Measurements from ENCODE around the gene GMDS. TPM values are rescaled to one million over a fixed set of nuclear protein-coding genes. Genes with fewer than 3 reads are reported as not detected.

GMDS gene
- total and polyA plus RNA-seq, 2 donors (not counting 3 experiments of a cell fraction or from before 2014, with no cell fraction given) = 9.8 to 23.5 TPM

- Histone ChIP-seq H3K4me1 (ENCODE audit: control insufficient read depth, extremely low read depth, insufficient read depth, low read length) (peaks cover 39% of the 10 kb centered on the region), H2AFZ (ENCODE audit: low read depth, low read length) (no peak overlapping the region), H3K4me2 (ENCODE audit: insufficient read depth, low read length) (peak overlapping the region; percentile 65), H3K9me1 (replicated peaks; ENCODE audit: control insufficient read depth, extremely low read depth, insufficient read depth, low read length) (no peaks in the 10 kb centered on the region), H3K4me3 (replicated peaks in 1 of 3; ENCODE audit: insufficient read depth in 1 of 3, low read depth in 1 of 3, low read length in 3 of 3) (no peak overlapping the region), H3K27ac (ENCODE audit: insufficient read depth, low read depth, low read length) (peak overlapping the region; percentile 38), H3K79me2 (ENCODE audit: control insufficient read depth, insufficient read depth, low read length) (no peaks in the 10 kb centered on the region), H3K36me3 (ENCODE audit: control insufficient read depth in 2 of 2, extremely low read depth in 1 of 2, insufficient read depth in 2 of 2, low read length in 2 of 2) (no peaks in the 10 kb centered on the region), H3K9me3 (replicated peaks; ENCODE audit: control insufficient read depth, insufficient read depth, low read length) (no peaks in the 10 kb centered on the region), H4K20me1 (replicated peaks; ENCODE audit: control insufficient read depth, extremely low read depth, insufficient read depth, low read length) (no peaks in the 10 kb centered on the region), H3K27me3 (ENCODE audit: control insufficient read depth in 2 of 2, insufficient read depth in 2 of 2, low read length in 2 of 2) (no peaks in the 10 kb centered on the region), H3K9ac (replicated peaks; ENCODE audit: extremely low read depth, insufficient read depth, low read length) (no peak overlapping the region)
- dilution Hi-C loops (cut with MboI; ENCODE audit: extremely low pct_ligation_motif_present, low sequenced_read_pairs) (no loop called here), intact Hi-C loops (cut with micrococcal nuclease) (loop anchor here (1.0 to 10.0 kb wide), 8 partner anchors 33 to 812 kb away; partner anchors contain the start of gene GMDS)
- TF ChIP-seq FOS (IDR thresholded peaks at IDR 0.05; ENCODE audit: borderline replicate concordance, insufficient read depth, low read length) (no peak), POLR2A (IDR thresholded peaks at IDR 0.05; ENCODE audit: low read depth, low read length) (no peak), JUN (IDR thresholded peaks at IDR 0.05; ENCODE audit: borderline replicate concordance, insufficient read depth, insufficient read length, low read depth) (no peak)
- ChIA-PET CTCF (interaction anchor here (0.6 to 2.3 kb wide), 9 partner anchors 9 to 533 kb away, joined by 3 to 15 read pairs (median 4); no protein-coding TSS in a partner anchor), POLR2A (interaction anchor here (0.6 kb wide), 1 partner anchor 864 kb away, joined by 3 read pairs; no protein-coding TSS in a partner anchor)
- BruUV-seq (replicated peaks) = no TSS peak
- DNase-seq (ENCODE audit: low read depth, low spot score) = no peak
- no peak for FAIRE-seq
Measured at GRCh38 chr6:1820714-1821113, 424.7 kb downstream of the GMDS start.

GRCh38 chr6:1820165-1820564, 425.2 kb downstream of the GMDS start:
- no peak overlapping the region for H3K9ac ChIP-seq (replicated peaks; ENCODE audit: extremely low read depth, insufficient read depth, low read length)

More at GRCh38 chr6:1820165-1820564, 425.2 kb downstream of the GMDS start:
- Histone ChIP-seq H3K9me3 (replicated peaks; ENCODE audit: control insufficient read depth, insufficient read depth, low read length) (no peaks in the 10 kb centered on the region), H3K79me2 (ENCODE audit: control insufficient read depth, insufficient read depth, low read length) (no peaks in the 10 kb centered on the region), H3K4me1 (ENCODE audit: control insufficient read depth, extremely low read depth, insufficient read depth, low read length) (peaks cover 39% of the 10 kb centered on the region), H4K20me1 (replicated peaks; ENCODE audit: control insufficient read depth, extremely low read depth, insufficient read depth, low read length) (no peaks in the 10 kb centered on the region), H3K9me1 (replicated peaks; ENCODE audit: control insufficient read depth, extremely low read depth, insufficient read depth, low read length) (no peaks in the 10 kb centered on the region), H3K4me3 (replicated peaks in 1 of 3; ENCODE audit: insufficient read depth in 1 of 3, low read depth in 1 of 3, low read length in 3 of 3) (no peak overlapping the region), H3K27ac (ENCODE audit: insufficient read depth, low read depth, low read length) (no peak overlapping the region), H2AFZ (ENCODE audit: low read depth, low read length) (no peak overlapping the region), H3K27me3 (ENCODE audit: control insufficient read depth in 2 of 2, insufficient read depth in 2 of 2, low read length in 2 of 2) (no peaks in the 10 kb centered on the region), H3K4me2 (ENCODE audit: insufficient read depth, low read length) (no peak overlapping the region), H3K36me3 (ENCODE audit: control insufficient read depth in 2 of 2, extremely low read depth in 1 of 2, insufficient read depth in 2 of 2, low read length in 2 of 2) (no peaks in the 10 kb centered on the region)
- ChIA-PET CTCF (interaction anchor here (1.4 to 2.0 kb wide), 2 partner anchors 9 to 18 kb away, joined by 3 to 5 read pairs; no protein-coding TSS in a partner anchor), POLR2A (no interaction called here)
- BruUV-seq (replicated peaks) = no TSS peak
- no peak for DNase-seq (ENCODE audit: low read depth, low spot score)
- intact Hi-C loops (cut with micrococcal nuclease) (loop anchor here (5.0 to 10.0 kb wide), 4 partner anchors 53 to 812 kb away; partner anchors contain the start of gene GMDS), dilution Hi-C loops (cut with MboI; ENCODE audit: extremely low pct_ligation_motif_present, low sequenced_read_pairs) (no loop called here)
- no peak for FAIRE-seq
- TF ChIP-seq GATA2 (IDR thresholded peaks at IDR 0.05; ENCODE audit: insufficient read depth, insufficient read length, low read depth, low read length) (no peak), POLR2A (IDR thresholded peaks at IDR 0.05; ENCODE audit: low read depth, low read length) (no peak), JUN (IDR thresholded peaks at IDR 0.05; ENCODE audit: borderline replicate concordance, insufficient read depth, insufficient read length, low read depth) (no peak), EZH2 (IDR thresholded peaks at IDR 0.05; ENCODE audit: borderline replicate concordance, low read depth, low read length, severe bottlenecking) (no peak), MAX (IDR thresholded peaks at IDR 0.05; ENCODE audit: insufficient read depth, insufficient read length) (no peak), FOS (IDR thresholded peaks at IDR 0.05; ENCODE audit: borderline replicate concordance, insufficient read depth, low read length) (no peak), POLR2AphosphoS5 (IDR thresholded peaks at IDR 0.05; ENCODE audit: insufficient read depth, low read depth, low read length) (no peak)

Data from endothelial cell of umbilical vein (primary cell).